GM12891 (cell line): ENCODE measurements around the gene IP6K1.

Experiments
- DNase-seq: peaks from one replicate; pipeline ENCODE4 v3.0.0; 2011; ENCODE audit warnings: low spot score; ENCODE audit not compliant: insufficient read length
- FAIRE-seq: peaks from 2 replicates; lab custom pipeline; 2011; peaks lifted over from hg19 to GRCh38; lab: Jason Lieb, UNC
- PAX5 ChIP-seq: IDR thresholded peaks from 2 replicates; pipeline ENCODE4 v1.6.1; 2011; ENCODE audit warnings: low read length, moderate library complexity, mild to moderate bottlenecking; ENCODE audit not compliant: insufficient read depth, severe bottlenecking
- POLR2A ChIP-seq: IDR thresholded peaks from 2 replicates; pipeline ENCODE4 v1.6.1; 2011; ENCODE audit warnings: low read depth, low read length, control low read depth
- POLR2AphosphoS5 ChIP-seq: IDR thresholded peaks from 2 replicates; pipeline ENCODE4 v1.6.1; 2011; ENCODE audit warnings: low read depth, low read length, control low read depth
- POU2F2 ChIP-seq: IDR thresholded peaks from 2 replicates; pipeline ENCODE4 v1.6.1; 2011; ENCODE audit warnings: low read depth, mild to moderate bottlenecking, control low read depth, low read length, moderate library complexity
- SPI1 ChIP-seq: IDR thresholded peaks from 2 replicates; pipeline ENCODE4 v1.6.1; 2011; ENCODE audit warnings: low read depth, low read length, control low read depth
- TAF1 ChIP-seq: IDR thresholded peaks from 2 replicates; pipeline ENCODE4 v1.6.1; 2011; ENCODE audit warnings: low read depth, low read length, control low read depth

Gene IP6K1

GRCh38 chr3:49713336-49714105 lies 72.8 kb downstream of the IP6K1 start:
- FAIRE-seq (no peak), DNase-seq (no peak)
- no peak for TF ChIP-seq POU2F2
- TF ChIP-seq PAX5 = no peak
- TF ChIP-seq SPI1 = no peak
- TF ChIP-seq POLR2AphosphoS5 = no peak
- TF ChIP-seq POLR2A = no peak
- TF ChIP-seq TAF1 = no peak

GRCh38 chr3:49712631-49713317 lies 73.6 kb downstream of the IP6K1 start:
- TF ChIP-seq SPI1 (peak; percentile 58), TAF1 (no peak)
- no peak for DNase-seq
- FAIRE-seq = peak; percentile 77

- TF ChIP-seq SPI1 (no peak), POLR2AphosphoS5 (no peak)
- FAIRE-seq = no peak
- no peak for DNase-seq
Observed at GRCh38 chr3:49712166-49712565, 74.2 kb downstream of the IP6K1 start.

GRCh38 chr3:49711489-49711888 lies 74.9 kb downstream of the IP6K1 start:
- FAIRE-seq = no peak
- DNase-seq = no peak

GRCh38 chr3:49709852-49710251 lies 76.5 kb downstream of the IP6K1 start:
- DNase-seq = no peak
- TF ChIP-seq TAF1 (no peak), POLR2A (no peak)
- FAIRE-seq = no peak

More at GRCh38 chr3:49711489-49711888, 74.9 kb downstream of the IP6K1 start:
- TF ChIP-seq PAX5 (no peak), POU2F2 (no peak), POLR2A (no peak)

DNA sequence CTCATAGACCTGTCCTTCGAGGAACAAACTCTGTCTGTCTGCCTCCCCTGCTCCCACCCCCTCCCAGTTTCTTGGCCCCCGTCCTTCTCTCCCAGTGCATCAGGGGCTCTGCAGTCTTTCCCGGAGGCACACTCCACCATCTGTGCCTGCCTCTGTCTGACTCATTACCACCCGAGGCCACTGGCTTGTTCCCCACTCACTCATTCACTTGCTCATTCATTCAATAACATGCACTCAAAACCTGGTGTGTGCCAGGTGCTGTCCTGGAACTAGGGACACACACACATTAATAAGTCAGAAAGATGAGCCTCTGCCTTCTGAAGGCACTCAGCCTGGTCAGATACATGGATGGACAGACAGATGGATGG lies 79.2 kb downstream of the IP6K1 start:
- TF ChIP-seq POLR2A (no peak), TAF1 (no peak), POU2F2 (no peak), SPI1 (no peak), POLR2AphosphoS5 (no peak), PAX5 (no peak)
- no peak for FAIRE-seq
- DNase-seq = no peak

GRCh38 chr3:49706456-49707112 lies 79.8 kb downstream of the IP6K1 start:
- DNase-seq (no peak), FAIRE-seq (no peak)
- no peak for TF ChIP-seq PAX5
- TF ChIP-seq POLR2AphosphoS5 = no peak
- no peak for TF ChIP-seq POLR2A
- TF ChIP-seq TAF1 = no peak
- no peak for TF ChIP-seq POU2F2
- TF ChIP-seq SPI1 = no peak

DNA sequence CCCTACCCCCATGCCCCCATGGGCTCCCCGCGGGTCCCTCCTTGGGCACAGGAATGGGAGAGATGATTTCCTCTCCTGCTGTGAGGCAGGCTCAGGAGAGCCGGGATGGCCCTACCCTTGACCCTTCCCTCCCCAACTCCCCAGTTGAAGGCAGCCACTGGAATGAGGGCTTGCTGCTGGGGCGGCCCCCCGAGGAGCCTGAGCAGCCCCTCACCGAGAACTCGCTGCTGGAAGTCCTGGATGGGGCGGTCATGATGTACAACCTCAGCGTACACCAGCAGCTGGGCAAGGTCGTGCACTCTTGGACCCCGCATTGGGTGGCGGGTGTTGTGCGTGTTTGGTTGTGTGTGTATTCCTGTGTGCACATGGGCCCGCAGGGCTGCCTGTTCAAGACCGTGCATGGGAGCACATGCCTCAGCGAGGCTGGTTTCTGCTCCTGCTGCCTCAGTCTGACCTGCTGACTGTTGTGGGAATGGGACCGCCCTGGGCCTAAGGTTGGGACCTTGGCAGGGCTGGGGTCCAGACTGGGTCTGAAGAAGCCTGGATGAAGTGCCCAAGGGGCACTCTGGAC lies 80.9 kb downstream of the IP6K1 start:
- FAIRE-seq (no peak), DNase-seq (no peak)
- TF ChIP-seq SPI1 (no peak), PAX5 (no peak), POLR2A (no peak), TAF1 (no peak), POLR2AphosphoS5 (no peak), POU2F2 (no peak)

GRCh38 chr3:49704629-49705028 lies 81.7 kb downstream of the IP6K1 start:
- no peak for TF ChIP-seq TAF1
- no peak for TF ChIP-seq POLR2A
- no peak for TF ChIP-seq POU2F2
- no peak for TF ChIP-seq PAX5
- DNase-seq (no peak), FAIRE-seq (no peak)

- TF ChIP-seq POLR2A = no peak
- TF ChIP-seq POLR2AphosphoS5 = no peak
- FAIRE-seq (no peak), DNase-seq (no peak)
Observed at GRCh38 chr3:49703956-49704355, 82.4 kb downstream of the IP6K1 start.
